GM12891 (cell line): ENCODE results near the gene PGGHG.
A peak's percentile ranks its signal among the peaks of the same experiment; 100 is the strongest.
"Not testable (repeated sequence)": the region's sequence is repeated elsewhere in the genome, so short reads cannot be mapped to it uniquely, and the experiment has no call there.

Source experiments
- DNase-seq: peaks from one replicate; pipeline ENCODE4 v3.0.0; 2011; ENCODE audit warnings: low spot score; ENCODE audit not compliant: insufficient read length
- FAIRE-seq: peaks from 2 replicates; lab custom pipeline; 2011; peaks lifted over from hg19 to GRCh38; lab: Jason Lieb, UNC
- PAX5 ChIP-seq: IDR thresholded peaks from 2 replicates; pipeline ENCODE4 v1.6.1; 2011; ENCODE audit warnings: low read length, moderate library complexity, mild to moderate bottlenecking; ENCODE audit not compliant: insufficient read depth, severe bottlenecking
- POLR2A ChIP-seq: IDR thresholded peaks from 2 replicates; pipeline ENCODE4 v1.6.1; 2011; ENCODE audit warnings: low read depth, low read length, control low read depth
- POLR2AphosphoS5 ChIP-seq: IDR thresholded peaks from 2 replicates; pipeline ENCODE4 v1.6.1; 2011; ENCODE audit warnings: low read depth, low read length, control low read depth
- POU2F2 ChIP-seq: IDR thresholded peaks from 2 replicates; pipeline ENCODE4 v1.6.1; 2011; ENCODE audit warnings: low read depth, mild to moderate bottlenecking, control low read depth, low read length, moderate library complexity
- SPI1 ChIP-seq: IDR thresholded peaks from 2 replicates; pipeline ENCODE4 v1.6.1; 2011; ENCODE audit warnings: low read depth, low read length, control low read depth
- TAF1 ChIP-seq: IDR thresholded peaks from 2 replicates; pipeline ENCODE4 v1.6.1; 2011; ENCODE audit warnings: low read depth, low read length, control low read depth

The PGGHG gene

GRCh38 chr11:284105-285020, 4.6 kb upstream of the PGGHG start:
- TF ChIP-seq POLR2AphosphoS5, result no peak
- no peak for TF ChIP-seq SPI1
- no peak for TF ChIP-seq PAX5
- no peak for TF ChIP-seq POU2F2
- TF ChIP-seq POLR2A, result no peak
- no peak for TF ChIP-seq TAF1
- FAIRE-seq (no peak), DNase-seq (no peak)

- no peak for TF ChIP-seq POU2F2
- TF ChIP-seq TAF1, result no peak
- TF ChIP-seq POLR2AphosphoS5, result no peak
- no peak for TF ChIP-seq SPI1
- TF ChIP-seq PAX5, result no peak
- no peak for TF ChIP-seq POLR2A
- DNase-seq (peak; percentile 11), FAIRE-seq (no peak)
These were observed 3.7 kb upstream of the PGGHG start for GRCh38 chr11:285021-285893.

GRCh38 chr11:285894-286220, 3.1 kb upstream of the PGGHG start:
- TF ChIP-seq POLR2AphosphoS5 (no peak), SPI1 (no peak), POU2F2 (no peak)
- DNase-seq (peak; percentile 20), FAIRE-seq (no peak)

- peak; percentile 29 for DNase-seq
- FAIRE-seq, result not testable (repeated sequence)
These were observed 1.7 kb upstream of the PGGHG start for GRCh38 chr11:286977-287820.

GRCh38 chr11:287821-288477, 977 bp upstream of the PGGHG start:
- no peak for TF ChIP-seq TAF1
- no peak for TF ChIP-seq POLR2AphosphoS5
- TF ChIP-seq POLR2A, result no peak
- TF ChIP-seq PAX5, result no peak
- no peak for TF ChIP-seq SPI1
- TF ChIP-seq POU2F2, result no peak
- FAIRE-seq (peak; percentile 68), DNase-seq (peak; percentile 39)

GRCh38 chr11:289398-289711, 429 bp downstream of the PGGHG start:
- TF ChIP-seq POLR2A, result no peak
- TF ChIP-seq PAX5, result no peak
- no peak for TF ChIP-seq POLR2AphosphoS5
- no peak for TF ChIP-seq SPI1
- TF ChIP-seq POU2F2, result no peak
- TF ChIP-seq TAF1, result no peak
- FAIRE-seq (peak; percentile 16), DNase-seq (peak; percentile 51)

GRCh38 chr11:289712-290620, 1.0 kb downstream of the PGGHG start:
- DNase-seq (no peak), FAIRE-seq (no peak)
- TF ChIP-seq POU2F2, result no peak
- no peak for TF ChIP-seq POLR2A
- no peak for TF ChIP-seq POLR2AphosphoS5
- TF ChIP-seq SPI1, result no peak
- no peak for TF ChIP-seq PAX5

- TF ChIP-seq POLR2A, result no peak
- no peak for TF ChIP-seq POU2F2
- TF ChIP-seq TAF1, result no peak
- no peak for TF ChIP-seq SPI1
- no peak for TF ChIP-seq POLR2AphosphoS5
- TF ChIP-seq PAX5, result no peak
- no peak for DNase-seq
- peak; percentile 16 for FAIRE-seq
These were observed 1.8 kb downstream of the PGGHG start for GRCh38 chr11:290621-291231.
